Femur (tissue), 1 donor: ENCODE measurements around the gene HOXD9.

Source experiments
- DNase-seq: peaks from one replicate; pipeline ENCODE4 v3.0.0-alpha.2; 2017

HOXD9 gene

DNA sequence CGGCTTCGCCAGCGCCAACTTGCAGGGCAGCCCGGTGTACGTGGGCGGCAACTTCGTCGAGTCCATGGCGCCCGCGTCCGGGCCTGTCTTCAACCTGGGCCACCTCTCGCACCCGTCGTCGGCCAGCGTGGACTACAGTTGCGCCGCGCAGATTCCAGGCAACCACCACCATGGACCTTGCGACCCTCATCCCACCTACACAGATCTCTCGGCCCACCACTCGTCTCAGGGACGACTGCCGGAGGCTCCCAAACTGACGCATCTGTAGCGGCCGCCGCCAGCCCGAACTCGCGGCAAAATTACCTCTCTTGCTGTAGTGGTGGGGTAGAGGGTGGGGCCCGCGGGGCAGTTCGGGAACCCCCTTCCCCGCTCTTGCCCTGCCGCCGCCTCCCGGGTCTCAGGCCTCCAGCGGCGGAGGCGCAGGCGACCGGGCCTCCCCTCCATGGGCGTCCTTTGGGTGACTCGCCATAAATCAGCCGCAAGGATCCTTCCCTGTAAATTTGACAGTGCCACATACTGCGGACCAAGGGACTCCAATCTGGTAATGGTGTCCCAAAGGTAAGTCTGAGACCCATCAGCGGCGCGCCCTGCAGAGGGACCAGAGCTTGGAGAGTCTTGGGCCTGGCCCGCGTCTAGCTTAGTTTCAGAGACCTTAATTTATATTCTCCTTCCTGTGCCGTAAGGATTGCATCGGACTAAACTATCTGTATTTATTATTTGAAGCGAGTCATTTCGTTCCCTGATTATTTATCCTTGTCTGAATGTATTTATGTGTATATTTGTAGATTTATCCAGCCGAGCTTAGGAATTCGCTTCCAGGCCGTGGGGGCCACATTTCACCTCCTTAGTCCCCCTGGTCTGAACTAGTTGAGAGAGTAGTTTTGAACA lies 49.7 kb downstream of the HOXD9 start:
- DNase-seq, result no peak

DNA sequence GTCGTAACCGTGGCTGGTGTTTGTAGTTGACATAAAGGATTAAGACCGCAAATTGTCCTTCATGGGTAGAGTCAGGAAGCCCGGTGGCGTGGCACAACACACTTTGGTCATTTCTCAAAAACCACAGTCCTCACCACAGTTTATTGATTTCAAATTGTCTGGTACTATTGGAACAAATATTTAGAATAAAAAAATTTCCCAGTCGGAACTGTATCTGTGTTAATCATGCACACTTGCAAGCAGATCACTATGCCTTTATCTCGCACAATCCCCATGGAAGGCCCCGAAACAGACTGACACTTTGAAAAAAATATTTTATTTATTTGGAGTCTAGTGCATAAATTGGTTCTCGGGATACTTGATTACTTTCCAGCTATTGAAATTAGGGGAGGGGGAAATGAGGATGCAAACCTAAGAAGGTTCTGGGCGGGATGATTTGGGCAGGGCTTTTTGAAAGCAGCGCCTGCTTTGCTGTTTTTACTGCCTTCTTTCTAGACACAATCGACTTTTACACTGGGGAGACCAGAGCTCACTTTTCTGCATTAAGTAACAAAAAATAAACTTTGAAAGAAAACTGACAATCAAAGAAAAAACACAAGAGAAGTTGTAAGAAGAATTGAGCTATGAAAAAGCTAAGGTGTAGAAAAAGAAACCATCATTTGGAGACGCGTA lies 50.5 kb downstream of the HOXD9 start:
- DNase-seq, result no peak

DNA sequence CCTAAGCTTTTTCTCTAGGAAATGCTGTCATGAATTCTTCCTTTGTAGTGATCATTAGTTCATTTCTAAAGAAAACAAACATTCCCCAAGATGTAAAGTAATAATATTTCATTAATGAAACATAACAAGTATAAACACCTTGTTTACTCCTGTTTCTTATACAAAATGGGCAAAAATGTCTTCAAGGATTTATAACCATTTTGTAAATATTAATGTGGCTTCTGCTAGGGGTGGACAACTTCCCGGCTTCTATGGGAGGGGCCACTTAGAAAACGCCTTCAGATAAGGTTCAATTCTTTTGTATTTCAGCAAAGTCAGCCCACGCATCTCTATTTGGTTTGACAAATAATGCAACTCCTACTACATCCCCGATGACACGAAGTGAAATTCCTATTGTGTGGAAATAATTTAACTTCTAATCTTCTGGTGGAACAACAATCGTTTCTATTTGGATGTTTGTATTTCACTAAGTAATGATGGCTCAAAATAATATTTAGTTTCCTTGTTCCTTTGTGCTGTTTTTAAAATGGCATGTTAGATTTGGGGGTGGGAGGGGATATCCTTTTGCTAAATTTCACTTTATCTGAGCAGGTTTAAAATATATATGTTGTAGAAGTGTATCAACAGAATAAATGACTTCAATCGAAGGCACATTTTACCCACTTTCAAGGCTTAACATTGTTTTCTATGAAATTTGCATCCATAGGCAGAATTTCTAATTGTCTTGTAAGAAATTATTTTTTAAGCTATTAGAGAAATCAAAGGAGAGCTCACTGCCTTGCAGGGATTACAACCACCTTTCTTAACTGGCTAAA lies 51.3 kb downstream of the HOXD9 start:
- DNase-seq, result no peak

DNA sequence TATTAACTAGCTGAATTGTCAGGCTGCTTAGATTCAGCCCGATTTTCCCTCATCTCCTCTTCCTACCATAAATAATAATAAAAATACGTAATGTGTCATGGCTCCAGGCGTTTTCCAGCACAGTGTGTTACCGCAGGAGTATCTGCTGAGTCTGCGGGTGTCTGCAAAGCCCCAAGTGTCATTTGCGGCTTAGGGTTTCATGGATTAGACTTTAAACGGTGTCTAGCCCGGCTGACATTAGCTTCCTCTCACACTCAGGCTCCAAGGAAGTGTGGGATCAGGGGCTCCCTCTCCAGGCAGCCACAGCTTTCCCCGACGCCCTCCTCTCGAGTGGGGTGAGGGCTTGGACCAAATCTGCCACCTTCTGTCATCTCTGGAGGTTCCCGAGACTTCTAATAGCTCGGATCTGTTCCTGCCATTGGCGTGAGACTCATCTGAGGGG lies 51.9 kb downstream of the HOXD9 start:
- DNase-seq, result no peak
